HG02759 (cell line): ENCODE measurements around the gene KDM4C.

Experiments
- ATAC-seq: cut with Tn5 transposase; IDR thresholded peaks from one replicate; pipeline ENCODE4 v1.9.1; 2021; ENCODE audit warnings: mild to moderate bottlenecking, moderate library complexity; ENCODE audit not compliant: unreplicated experiment

KDM4C gene

GRCh38 chr9:6897898-6898302 is 140.1 kb downstream of the KDM4C start:
- no peak for ATAC-seq

GRCh38 chr9:6899274-6899673 is 141.5 kb downstream of the KDM4C start:
- ATAC-seq = no peak

- ATAC-seq = no peak
These were observed 142.7 kb downstream of the KDM4C start for GRCh38 chr9:6900440-6900883.

DNA sequence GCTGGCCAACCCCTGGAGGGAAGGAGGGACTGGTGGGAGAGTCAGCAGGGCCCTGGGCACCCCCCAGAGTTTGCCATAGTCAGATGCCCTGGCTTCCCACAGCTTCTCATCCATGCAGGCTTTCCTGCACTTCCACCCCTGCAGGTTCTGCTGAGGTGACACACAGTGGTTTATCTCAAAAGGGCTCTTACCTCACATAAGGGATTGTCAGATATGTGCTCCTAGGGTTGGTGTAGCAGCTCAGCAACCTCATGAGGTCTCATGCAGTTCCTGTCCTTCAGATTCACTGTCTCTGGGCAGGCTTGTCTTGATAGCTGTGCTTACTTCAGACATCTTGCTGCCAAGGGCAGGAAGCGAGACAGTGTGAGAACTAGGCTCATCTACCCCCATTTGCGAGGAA is 143.4 kb downstream of the KDM4C start:
- no peak for ATAC-seq

DNA sequence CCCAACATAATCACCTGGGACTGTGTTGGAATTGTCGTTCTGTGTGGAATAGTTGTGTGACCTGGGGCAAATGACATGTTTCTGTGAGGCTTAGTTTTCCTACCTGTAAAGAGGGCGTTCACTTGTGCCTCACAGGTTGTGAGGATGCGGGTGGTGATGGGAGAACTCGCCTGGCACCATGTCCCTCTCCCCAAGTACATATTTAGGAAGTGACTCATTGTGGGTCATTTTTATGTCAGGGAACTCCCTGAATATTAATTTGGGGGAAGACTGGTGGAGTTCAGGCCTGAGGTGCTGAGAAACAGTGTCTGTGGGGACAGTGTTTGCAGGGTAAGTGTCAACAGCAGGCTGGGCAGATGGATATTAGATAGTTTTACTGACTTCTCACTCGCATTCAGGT is 144.7 kb downstream of the KDM4C start:
- ATAC-seq = peak; percentile 62

GRCh38 chr9:6904371-6904770 is 146.6 kb downstream of the KDM4C start:
- no peak for ATAC-seq

GRCh38 chr9:6905850-6906375 is 148.1 kb downstream of the KDM4C start:
- no peak for ATAC-seq

- ATAC-seq = no peak
These were observed 150.1 kb downstream of the KDM4C start for GRCh38 chr9:6907772-6908381.

DNA sequence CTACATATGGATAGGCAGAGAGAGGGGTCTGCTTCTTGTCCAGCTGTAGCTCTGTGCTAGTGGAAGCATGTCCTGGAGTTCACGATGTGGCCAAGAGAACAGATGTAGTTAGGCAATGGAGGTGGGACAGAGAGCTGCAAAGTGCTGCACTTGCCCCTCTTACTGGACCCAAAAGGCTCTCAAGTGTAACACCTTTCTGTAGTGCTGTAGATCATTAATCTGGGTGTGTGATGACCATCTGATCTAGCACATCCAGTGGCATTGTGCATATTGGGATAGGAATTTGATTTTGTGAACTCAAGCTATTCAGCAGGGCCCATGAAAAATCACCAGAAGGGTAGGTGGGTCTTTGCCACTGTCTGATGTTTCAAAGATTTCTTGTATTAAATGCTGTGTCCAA is 151.4 kb downstream of the KDM4C start:
- no peak for ATAC-seq

GRCh38 chr9:6910032-6910431 is 152.3 kb downstream of the KDM4C start:
- ATAC-seq = no peak

- no peak for ATAC-seq
These were observed 152.7 kb downstream of the KDM4C start for GRCh38 chr9:6910497-6910896.

GRCh38 chr9:6911901-6912638 is 154.3 kb downstream of the KDM4C start:
- ATAC-seq = no peak

- ATAC-seq = no peak
These were observed 157.9 kb downstream of the KDM4C start for GRCh38 chr9:6915635-6916034.

GRCh38 chr9:6917162-6917561 is 159.4 kb downstream of the KDM4C start:
- peak; percentile 80 for ATAC-seq

GRCh38 chr9:6920041-6920440 is 162.3 kb downstream of the KDM4C start:
- no peak for ATAC-seq

- no peak for ATAC-seq
These were observed 163.5 kb downstream of the KDM4C start for GRCh38 chr9:6921315-6921714.

- ATAC-seq = no peak
These were observed 164.4 kb downstream of the KDM4C start for GRCh38 chr9:6922124-6922676.

DNA sequence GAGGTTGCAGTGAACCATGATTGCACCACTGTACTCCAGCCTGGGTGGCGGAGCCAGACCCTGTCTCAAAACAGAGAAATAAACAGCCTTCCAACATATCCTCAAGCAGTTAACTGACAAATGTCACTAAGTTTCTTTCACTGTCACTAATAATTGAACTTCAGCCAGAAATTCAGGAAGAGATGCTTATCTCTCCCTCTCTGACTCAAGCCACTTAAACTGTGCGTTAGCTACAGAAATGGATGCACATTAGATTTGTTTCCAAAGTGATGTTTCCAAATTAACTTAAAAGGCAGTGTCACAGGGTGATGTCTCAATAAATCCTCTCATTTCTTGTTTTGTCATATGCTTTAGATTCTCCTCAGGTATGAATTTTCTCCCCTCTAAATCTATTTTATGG is 164.9 kb downstream of the KDM4C start:
- ATAC-seq = no peak

- no peak for ATAC-seq
These were observed 165.3 kb downstream of the KDM4C start for GRCh38 chr9:6923086-6923485.

- ATAC-seq = no peak
These were observed 166.4 kb downstream of the KDM4C start for GRCh38 chr9:6924149-6924548.

DNA sequence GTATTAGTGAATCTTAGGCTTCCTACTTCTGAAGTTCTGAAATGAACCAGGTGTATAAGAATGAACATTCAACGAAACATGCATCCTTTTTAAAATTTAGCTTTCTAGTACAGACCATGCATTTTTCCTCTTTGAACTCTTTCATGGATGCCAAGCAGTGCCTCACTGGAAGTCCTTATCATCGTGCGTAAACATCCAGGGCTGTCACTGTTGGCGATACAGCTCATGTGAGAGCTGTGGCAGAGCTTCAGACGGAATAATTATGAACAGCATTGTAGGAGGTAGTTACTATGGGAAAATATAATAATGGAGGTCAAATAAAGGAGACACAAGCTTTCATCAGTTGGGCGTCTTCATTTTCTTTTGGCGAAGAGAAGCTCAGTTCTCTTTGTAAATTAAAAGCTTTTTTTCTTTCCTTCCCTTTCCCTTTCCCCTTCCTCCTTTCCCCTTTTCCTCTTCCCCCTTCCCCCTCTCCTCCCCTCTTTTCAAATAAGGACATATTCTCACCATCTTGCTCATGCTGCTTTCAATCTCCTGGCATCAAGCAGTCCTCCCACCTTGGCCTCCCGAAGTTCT is 167.3 kb downstream of the KDM4C start:
- no peak for ATAC-seq

GRCh38 chr9:6925836-6926235 is 168.1 kb downstream of the KDM4C start:
- ATAC-seq = no peak
